A549 (cell line): ENCODE data around the gene GGNBP2. TPM values are rescaled to one million over a fixed set of nuclear protein-coding genes. Genes with fewer than 3 reads are reported as not detected.

Source experiments
- ATAC-seq, 2 experiments: fragments of 200-7000 bp in 1 of 2; fragments of >200 bp in 1 of 2; cut with Nextera tagmentation in 1 of 2; cut with Tn5 transposase in 1 of 2; 3 replicates each; pipeline versions ENCODE4 v1.8.0 to v1.9.1; 2018 to 2020; ENCODE audit warnings: mild to moderate bottlenecking in 1 of 2, moderate library complexity in 1 of 2
- CTCF ChIA-PET: fragments of 300-600 bp; sonication (Branson Sonifier 250); formaldehyde crosslinking; extraction: SDS; loops from one replicate; lab custom pipeline; 2021; ENCODE audit warnings: antibody characterized with exemption, inconsistent platforms; lab: Yijun Ruan, JAX
- POLR2A ChIA-PET: fragments of 350-600 bp; formaldehyde crosslinking; extraction: SDS; loops from one replicate; lab custom pipeline; 2021; ENCODE audit warnings: antibody characterized with exemption, inconsistent platforms; lab: Yijun Ruan, JAX
- DNase-seq, 2 experiments: peaks; one replicate each; pipeline versions ENCODE4 v3.0.0 to v3.0.0-alpha.2; 2011 to 2016; ENCODE audit warnings: low read depth in 1 of 2, low spot score in 1 of 2
- FAIRE-seq: peaks from 2 replicates; lab custom pipeline; 2011; peaks lifted over from hg19 to GRCh38; lab: Jason Lieb, UNC
- H3K27ac ChIP-seq, 2 experiments: fragments of >200 bp; sonication (Bioruptor Twin); formaldehyde crosslinking; 3 replicates each; pipeline ENCODE4 v1.5.1; 2016 to 2017
- H3K4me1 ChIP-seq: fragments of >200 bp; sonication (Bioruptor Twin); formaldehyde crosslinking; 3 replicates; pipeline ENCODE4 v1.6.1; 2016
- H3K4me2 ChIP-seq: fragments of >200 bp; sonication (Bioruptor Twin); formaldehyde crosslinking; 3 replicates; pipeline ENCODE4 v1.6.1; 2016
- H3K4me3 ChIP-seq: fragments of >200 bp; sonication (Bioruptor Twin); formaldehyde crosslinking; 3 replicates; pipeline ENCODE4 v1.5.1; 2016
- H3K9me3 ChIP-seq: fragments of >200 bp; sonication (Bioruptor Twin); formaldehyde crosslinking; 3 replicates; pipeline ENCODE4 v1.6.1; 2016
- CBX2 ChIP-seq: fragments of 200-600 bp; sonication (generic); IDR thresholded peaks from 2 replicates; pipeline ENCODE4 v1.6.1; 2016; ENCODE audit warnings: low read depth, mild to moderate bottlenecking, borderline replicate concordance
- CBX8 ChIP-seq: fragments of 200-600 bp; sonication (generic); IDR thresholded peaks from 2 replicates; pipeline ENCODE4 v1.6.1; 2016
- E2F6 ChIP-seq: IDR thresholded peaks from 2 replicates; pipeline ENCODE4 v1.6.1; 2012; ENCODE audit warnings: low read depth, borderline replicate concordance
- EHF ChIP-seq: fragments of 250-450 bp; sonication (Bioruptor Pico); IDR thresholded peaks from 2 replicates; pipeline ENCODE4 v1.5.0; 2020; ENCODE audit warnings: mild to moderate bottlenecking
- ELK1 ChIP-seq: fragments of 150-350 bp; IDR thresholded peaks from 2 replicates; pipeline ENCODE4 v1.6.1; 2014; ENCODE audit warnings: low read depth, mild to moderate bottlenecking, low read length
- EP300 ChIP-seq, 2 experiments: fragments of >200 bp; sonication (Bioruptor Twin); formaldehyde crosslinking; IDR thresholded peaks; 2 replicates in 1 of 2; 3 replicates in 1 of 2; pipeline ENCODE4 v1.6.1; 2016 to 2017
- FOSB ChIP-seq: fragments of 250-450 bp; sonication (Bioruptor Pico); IDR thresholded peaks from 2 replicates; pipeline ENCODE4 v1.5.0; 2020; ENCODE audit warnings: mild to moderate bottlenecking, moderate library complexity
- FOSL2 ChIP-seq, 2 experiments: fragments of 450-650 bp in 1 of 2; fragments of >200 bp in 1 of 2; sonication (Bioruptor Twin) in 1 of 2; formaldehyde crosslinking; IDR thresholded peaks; 2 replicates each; pipeline versions ENCODE4 v1.5.0 to v1.6.1; 2016 to 2020; ENCODE audit warnings: mild to moderate bottlenecking in 1 of 2, moderate library complexity in 1 of 2
- HES2 ChIP-seq: fragments of >200 bp; sonication (Bioruptor Twin); formaldehyde crosslinking; IDR thresholded peaks from 2 replicates; pipeline ENCODE4 v1.6.1; 2016
- KDM5A ChIP-seq: fragments of 200-600 bp; sonication (generic); IDR thresholded peaks from 2 replicates; pipeline ENCODE4 v1.6.1; 2016; ENCODE audit warnings: antibody characterized with exemption, mild to moderate bottlenecking
- MAFK ChIP-seq: fragments of 450-650 bp; IDR thresholded peaks from 2 replicates; pipeline ENCODE4 v1.6.1; 2014; ENCODE audit not compliant: partially characterized antibody
- NR3C1 ChIP-seq: fragments of >200 bp; sonication (Bioruptor Twin); formaldehyde crosslinking; IDR thresholded peaks from 3 replicates; pipeline ENCODE4 v1.6.1; 2017
- PBX3 ChIP-seq: IDR thresholded peaks from 2 replicates; pipeline ENCODE4 v1.6.1; 2012
- PHF8 ChIP-seq: fragments of 200-600 bp; sonication (generic); IDR thresholded peaks from 2 replicates; pipeline ENCODE4 v1.6.1; 2016; ENCODE audit warnings: low read depth, mild to moderate bottlenecking, antibody characterized with exemption, moderate library complexity, borderline replicate concordance
- POLR2A ChIP-seq: IDR thresholded peaks from 2 replicates; pipeline ENCODE4 v1.6.1; 2012; ENCODE audit warnings: mild to moderate bottlenecking, low read length
- POLR2AphosphoS2 ChIP-seq: conservative IDR thresholded peaks from 2 replicates; pipeline ENCODE4 v1.6.1; 2012; ENCODE audit warnings: low read length, improper control_type of control experiment, inconsistent platforms
- ZNF302 ChIP-seq: fragments of 250-450 bp; sonication (Bioruptor Pico); IDR thresholded peaks from 2 replicates; pipeline ENCODE4 v1.9.0; 2021; ENCODE audit warnings: inconsistent platforms, mild to moderate bottlenecking, moderate library complexity
- WGBS: methylation state at CpG from one replicate; pipeline ENCODE4 v1.1.6; 2017; ENCODE audit errors: missing lambda C conversion rate; 5-methylcytosine and 5-hydroxymethylcytosine counted together
- polyA plus RNA-seq, 4 experiments: library from polyadenylated mRNA; depleted of rRNA in 3 of 4; stranded (reverse); fragments of >200 nt; fragmentation: RNase III in 1 of 4; extraction: RNeasy Plus Mini Kit Qiagen cat#74134 plus additional on column Dnase treatment in 1 of 4; gene quantifications; 2 replicates in 3 of 4; 3 replicates in 1 of 4; pipeline ENCODE4 v1.2.3, GENCODE V29; 2011 to 2017

Gene GGNBP2
- polyA plus RNA-seq, 2 of the 4 experiments (the other 2 are of a cell fraction) = 83.7 to 144 TPM

GRCh38 chr17:36629970-36630502 lies 85.3 kb downstream of the GGNBP2 start:
- ChIA-PET CTCF (interaction anchor here (0.6 to 17.4 kb wide), 52 partner anchors 10 to 743 kb away, joined by 3 to 263 read pairs (median 4); partner anchors contain the start of gene MRM1), POLR2A (no interaction called here)
- TF ChIP-seq POLR2A (no peak), PBX3 (no peak), POLR2AphosphoS2 (no peak), ZNF302 (CRISPR knock-in tag) (no peak), E2F6 (no peak), HES2 (no peak), CBX2 (no peak), NR3C1 (no peak), MAFK (no peak)
- Histone ChIP-seq H3K27ac (no peak overlapping the region), H3K4me3 (no peak overlapping the region), H3K9me3 (no peaks in the 10 kb centered on the region), H3K4me1 (no peaks in the 10 kb centered on the region), H3K4me2 (no peak overlapping the region)
- ATAC-seq = no peak
- DNase-seq = no peak
- 68% methylated on average over 8 of the region's 8 CpGs for WGBS
- no peak for FAIRE-seq

- no peak overlapping the region for H3K4me3 ChIP-seq
- ATAC-seq = no peak
- ChIA-PET CTCF (interaction anchor here (1.0 to 17.4 kb wide), 14 partner anchors 16 to 742 kb away, joined by 3 to 263 read pairs (median 10); partner anchors contain the start of gene MRM1), POLR2A (no interaction called here)
- 43% methylated on average over 4 of the region's 4 CpGs for WGBS
- no peaks in the 10 kb centered on the region for H3K4me1 ChIP-seq
- no peak overlapping the region for H3K4me2 ChIP-seq
- FAIRE-seq = no peak
- H3K9me3 ChIP-seq = no peaks in the 10 kb centered on the region
- DNase-seq = no peak
- no peak for TF ChIP-seq EP300 (IDR thresholded peaks at IDR 0.05)
- H3K27ac ChIP-seq = no peak overlapping the region
These were observed 86.3 kb downstream of the GGNBP2 start for GRCh38 chr17:36631022-36631421.

GRCh38 chr17:36632916-36633771 lies 88.4 kb downstream of the GGNBP2 start:
- H3K4me3 ChIP-seq = no peak overlapping the region
- DNase-seq = no peak
- no peak for FAIRE-seq
- ChIA-PET POLR2A (interaction anchor here (0.7 kb wide), 1 partner anchor 253 kb away, joined by 3 read pairs; no protein-coding TSS in a partner anchor), CTCF (interaction anchor here (0.6 to 17.4 kb wide), 5 partner anchors 9 to 415 kb away, joined by 3 to 263 read pairs (median 3); no protein-coding TSS in a partner anchor)
- 52% methylated on average over 18 of the region's 18 CpGs for WGBS
- ATAC-seq = no peak
- no peak for TF ChIP-seq FOSB (CRISPR knock-in tag)
- no peak for TF ChIP-seq CBX8
- no peak for TF ChIP-seq KDM5A
- TF ChIP-seq EHF (CRISPR knock-in tag) = no peak
- no peak for TF ChIP-seq PHF8
- TF ChIP-seq NR3C1 = no peak
- no peak for TF ChIP-seq PBX3
- TF ChIP-seq ELK1 = no peak
- no peak for TF ChIP-seq POLR2A
- TF ChIP-seq FOSL2 (IDR thresholded peaks at IDR 0.05) = no peak
- no peak for TF ChIP-seq FOSL2 (CRISPR knock-in tag; IDR thresholded peaks at IDR 0.05)
- H3K4me1 ChIP-seq = no peaks in the 10 kb centered on the region
- H3K4me2 ChIP-seq = no peak overlapping the region
- H3K9me3 ChIP-seq = no peaks in the 10 kb centered on the region
- H3K27ac ChIP-seq = no peak overlapping the region

Other genes with a start within 250 kb of the GGNBP2 start
- gene TBC1D3G, start 221.0 kb upstream of the GGNBP2 start, polyA plus RNA-seq (2011; rRNA removed) = 0.12 TPM in 1 of 2 replicates, not detected in the other
- 0.08 TPM in 1 of 3 replicates, not detected in the others for gene TBC1D3G, start 221.0 kb upstream of the GGNBP2 start, polyA plus RNA-seq (2017; fragmentation: RNase III; extraction: RNeasy Plus Mini Kit Qiagen cat#74134 plus additional on column Dnase treatment)
- not detected in 2 replicates for gene TBC1D3H, start 156.5 kb upstream of the GGNBP2 start, polyA plus RNA-seq (2011; rRNA removed)
- not detected in 3 replicates for gene TBC1D3H, start 156.5 kb upstream of the GGNBP2 start, polyA plus RNA-seq (2017; fragmentation: RNase III; extraction: RNeasy Plus Mini Kit Qiagen cat#74134 plus additional on column Dnase treatment)
- gene ZNHIT3, start 58.2 kb upstream of the GGNBP2 start, polyA plus RNA-seq (2011; rRNA removed) = 147 and 166 TPM in 2 replicates
- gene ZNHIT3, start 58.2 kb upstream of the GGNBP2 start, polyA plus RNA-seq (2017; fragmentation: RNase III; extraction: RNeasy Plus Mini Kit Qiagen cat#74134 plus additional on column Dnase treatment) = 111 to 120 TPM (median 117 TPM) in 3 replicates
- gene MYO19, start 10.1 kb upstream of the GGNBP2 start, polyA plus RNA-seq (2011; rRNA removed) = 99.0 and 124 TPM in 2 replicates
- gene MYO19, start 10.1 kb upstream of the GGNBP2 start, polyA plus RNA-seq (2017; fragmentation: RNase III; extraction: RNeasy Plus Mini Kit Qiagen cat#74134 plus additional on column Dnase treatment) = 91.7 to 103 TPM (median 94.4 TPM) in 3 replicates
- 26.1 and 30.0 TPM in 2 replicates for gene PIGW, start 9.9 kb upstream of the GGNBP2 start, polyA plus RNA-seq (2011; rRNA removed)
- gene PIGW, start 9.9 kb upstream of the GGNBP2 start, polyA plus RNA-seq (2017; fragmentation: RNase III; extraction: RNeasy Plus Mini Kit Qiagen cat#74134 plus additional on column Dnase treatment) = 30.8 to 32.3 TPM (median 32.1 TPM) in 3 replicates
- 7.4 and 9.5 TPM in 2 replicates for gene DHRS11, start 47.0 kb downstream of the GGNBP2 start, polyA plus RNA-seq (2011; rRNA removed)
- 9.6 to 11.2 TPM (median 11.1 TPM) in 3 replicates for gene DHRS11, start 47.0 kb downstream of the GGNBP2 start, polyA plus RNA-seq (2017; fragmentation: RNase III; extraction: RNeasy Plus Mini Kit Qiagen cat#74134 plus additional on column Dnase treatment)
- 11.1 and 12.7 TPM in 2 replicates for gene MRM1, start 56.7 kb downstream of the GGNBP2 start, polyA plus RNA-seq (2011; rRNA removed)
- 21.7 to 22.1 TPM (median 21.9 TPM) in 3 replicates for gene MRM1, start 56.7 kb downstream of the GGNBP2 start, polyA plus RNA-seq (2017; fragmentation: RNase III; extraction: RNeasy Plus Mini Kit Qiagen cat#74134 plus additional on column Dnase treatment)